Adrenal gland (tissue), 12 donors: ENCODE measurements around the gene LAMC3. TPM values are rescaled to one million over a fixed set of nuclear protein-coding genes. Genes with fewer than 3 reads are reported as not detected.

ENCODE experiments used
- DNase-seq, 7 donors: peaks; one replicate each; pipeline ENCODE4 v3.0.0-alpha.2; 2019 to 2020
- H3K27ac ChIP-seq, 5 donors: fragments of 200-600 bp; sonication (generic) in 4 of 5; 1 replicate in 3 of 5; 2 replicates in 2 of 5; pipeline versions ENCODE4 v1.5.1 to v1.8.0; 2016 to 2020; ENCODE audit warnings: mild to moderate bottlenecking in 1 of 5
- H3K27me3 ChIP-seq: fragments of 200-600 bp; 2 replicates; pipeline ENCODE4 v1.8.0; 2021
- H3K36me3 ChIP-seq, 2 donors: fragments of 200-600 bp; replicated peaks in 1 of 2; 1 replicate in 1 of 2; 2 replicates in 1 of 2; pipeline versions ENCODE4 v1.5.1 to v1.8.0; 2018 to 2022
- H3K4me1 ChIP-seq, 2 donors: fragments of 200-600 bp; replicated peaks in 1 of 2; 1 replicate in 1 of 2; 2 replicates in 1 of 2; pipeline versions ENCODE4 v1.5.1 to v1.8.0; 2018 to 2021
- H3K4me3 ChIP-seq, 4 donors: fragments of 200-600 bp; sonication (generic) in 3 of 4; one replicate each; pipeline ENCODE4 v1.5.1; 2016 to 2018
- H3K9me3 ChIP-seq, 3 donors: fragments of 200-600 bp; sonication (generic) in 1 of 3; replicated peaks in 1 of 3; 1 replicate in 2 of 3; 2 replicates in 1 of 3; pipeline versions ENCODE4 v1.5.1 to v1.8.0; 2016 to 2021
- CTCF ChIP-seq, 6 experiments: fragments of 450-650 bp in 4 of 6; fragments of 200-600 bp in 2 of 6; sonication (generic) in 1 of 6; IDR thresholded peaks; 1 replicate in 5 of 6; 2 replicates in 1 of 6; pipeline versions ENCODE4 v1.5.1 to v1.8.0; 2016 to 2021; ENCODE audit warnings: antibody characterized with exemption in 6 of 6, mild to moderate bottlenecking in 2 of 6, moderate library complexity in 1 of 6
- POLR2A ChIP-seq, 2 donors: fragments of 450-650 bp; IDR thresholded peaks; one replicate each; pipeline ENCODE4 v1.6.1; 2017; ENCODE audit warnings: antibody characterized with exemption in 2 of 2, mild to moderate bottlenecking in 2 of 2, moderate library complexity in 1 of 2
- WGBS, 4 donors: extraction: QIAGEN DNeasy Blood & Tissue Kit in 2 of 4; methylation state at CpG; one replicate each; pipeline versions ENCODE4 v1.1.5 to v1.1.7; 2013 to 2017; 5-methylcytosine and 5-hydroxymethylcytosine counted together
- intact Hi-C, 2 donors: fragments of 100-400 bp; cut with DNase I; formaldehyde crosslinking; loops; one replicate each; pipeline versions ENCODE4 v1.14.1 to v1.15.0; 2022 to 2023
- polyA plus RNA-seq, 3 donors: library from polyadenylated mRNA; stranded (reverse); fragments of 200-250 nt in 2 of 3; fragments of 350-450 nt in 1 of 3; fragmentation: Illumina TruSeq in 1 of 3; extraction: RNeasy Lipid Tissue Mini Kit (QIAGEN cat#74804) in 1 of 3; gene quantifications; one replicate each; pipeline ENCODE4 v1.2.3, GENCODE V29; 2013 to 2014
- total RNA-seq, 9 donors: library from RNA; depleted of rRNA in 4 of 9; stranded (reverse); fragments of >200 nt in 4 of 9; fragments of 120-200 nt in 1 of 9; fragmentation: NEBNext Ultra II Directional in 1 of 9; extraction: Animal tissue kit (Norgen Biotek cat#: 25700) in 1 of 9; gene quantifications; one replicate each; pipeline versions ENCODE4 v1.1.0 to v1.2.4, GENCODE V29; 2013 to 2023
- donor health status: healthy with polysubstance abuse.
- donor health status: Bipolar disorder and iron deficiency.
- donor health status: DM: yes; HTN: yes; CAD: no.
- donor health status: DM: no; HTN: no; CAD: no.
- donor health status: DM: no; HTN: no; CAD: no.
- donor health status: DM: yes; HTN: yes; CAD: no.

Gene LAMC3
- total and polyA plus RNA-seq, 12 donors = 3.3 to 125 (median 49.7) TPM

GRCh38 chr9:131020388-131020787 is 11.4 kb downstream of the LAMC3 start:
- H3K4me3 ChIP-seq = no peak overlapping the region
- no peaks in the 10 kb centered on the region for H3K27me3 ChIP-seq
- H3K36me3 ChIP-seq = no peaks in the 10 kb centered on the region
- no peaks in the 10 kb centered on the region for H3K4me1 ChIP-seq
- DNase-seq = no peak
- no peak for TF ChIP-seq CTCF (IDR thresholded peaks at IDR 0.05)
- TF ChIP-seq POLR2A (IDR thresholded peaks at IDR 0.05) = no peak
- intact Hi-C loops = no loop called here
- H3K27ac ChIP-seq = peak overlapping the region in 3 of 5 donors; percentile 22 to 83 (median 33)
- WGBS, 4 donors = 48 to 74% (median 72%) methylated on average over 2 of the region's 2 CpGs
- no peaks in the 10 kb centered on the region for H3K9me3 ChIP-seq

GRCh38 chr9:131020862-131021261 is 11.9 kb downstream of the LAMC3 start:
- WGBS, 4 donors = 70 to 84% (median 77%) methylated on average over 7 of the region's 7 CpGs
- Histone ChIP-seq H3K36me3 (no peaks in the 10 kb centered on the region), H3K9me3 (no peaks in the 10 kb centered on the region), H3K27ac (peak overlapping the region in 2 of 5 donors; percentile 33 to 83), H3K4me3 (no peak overlapping the region), H3K4me1 (no peaks in the 10 kb centered on the region), H3K27me3 (no peaks in the 10 kb centered on the region)
- intact Hi-C loops = no loop called here
- TF ChIP-seq CTCF (IDR thresholded peaks at IDR 0.05) (no peak), POLR2A (IDR thresholded peaks at IDR 0.05) (no peak)
- DNase-seq = no peak

GRCh38 chr9:131021785-131022184 is 12.8 kb downstream of the LAMC3 start:
- H3K36me3 ChIP-seq = no peaks in the 10 kb centered on the region
- intact Hi-C loops = no loop called here
- H3K9me3 ChIP-seq = no peaks in the 10 kb centered on the region
- H3K4me3 ChIP-seq = no peak overlapping the region
- 87 to 97% (median 93%) methylated on average over 7 of the region's 7 CpGs for WGBS, 4 donors
- no peaks in the 10 kb centered on the region for H3K4me1 ChIP-seq
- H3K27ac ChIP-seq = no peak overlapping the region
- no peak for DNase-seq
- H3K27me3 ChIP-seq = no peaks in the 10 kb centered on the region
- TF ChIP-seq CTCF (IDR thresholded peaks at IDR 0.05) = no peak
- TF ChIP-seq POLR2A (IDR thresholded peaks at IDR 0.05) = no peak

DNA sequence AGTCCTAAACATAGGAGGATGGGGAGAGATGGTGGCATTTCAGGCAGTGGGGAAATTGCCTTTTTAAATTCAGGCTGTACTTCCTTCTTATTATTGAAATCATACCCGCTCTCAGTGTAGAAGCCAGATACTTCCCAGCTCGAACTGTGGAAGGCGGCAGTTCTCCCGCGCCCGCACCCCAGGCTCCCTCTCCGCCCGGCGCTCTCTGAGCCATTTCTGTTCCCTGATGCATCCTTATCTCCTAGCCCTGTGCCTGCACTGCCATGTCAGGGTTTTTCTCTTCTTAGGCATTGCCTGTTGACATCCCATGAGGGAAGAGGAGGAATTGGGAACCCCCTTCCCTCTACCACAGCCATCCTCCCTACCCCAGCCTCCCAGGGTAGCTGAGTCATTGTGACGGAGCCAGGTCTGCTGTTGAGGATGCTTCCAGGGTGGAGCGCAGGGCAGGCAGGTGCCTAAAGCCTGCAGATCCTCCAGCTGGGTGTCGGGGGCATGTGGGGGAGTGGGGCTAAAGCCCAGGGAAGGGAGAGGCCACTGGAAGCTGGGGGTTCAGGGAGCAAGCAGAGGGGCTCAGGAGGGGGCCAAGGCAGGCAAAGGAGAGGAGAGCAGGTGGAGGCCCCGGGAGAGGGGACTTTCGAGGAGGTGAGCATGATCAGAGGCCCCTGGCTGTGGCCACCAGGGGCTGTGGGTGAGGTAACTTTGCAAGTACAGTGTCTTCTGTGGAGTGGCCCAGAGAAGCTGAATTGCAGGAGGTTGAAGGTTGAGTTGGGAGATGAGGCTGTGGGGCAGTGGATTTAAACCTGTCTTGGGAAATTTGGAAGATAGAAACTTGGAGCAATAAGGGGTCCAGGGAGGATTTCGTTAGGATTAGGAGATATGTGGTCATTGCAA is 16.2 kb downstream of the LAMC3 start:
- H3K4me3 ChIP-seq = no peak overlapping the region
- H3K27me3 ChIP-seq = no peaks in the 10 kb centered on the region
- no peaks in the 10 kb centered on the region for H3K4me1 ChIP-seq
- H3K36me3 ChIP-seq = no peaks in the 10 kb centered on the region
- WGBS, 4 donors = 84 to 89% (median 88%) methylated on average over 15 of the region's 15 CpGs
- TF ChIP-seq POLR2A (IDR thresholded peaks at IDR 0.05) (no peak), CTCF (IDR thresholded peaks at IDR 0.05) (no peak)
- DNase-seq = no peak
- no peak overlapping the region for H3K27ac ChIP-seq
- intact Hi-C loops = no loop called here
- H3K9me3 ChIP-seq = no peaks in the 10 kb centered on the region
